ENCODE measurements around the gene SCN3A.

SCN3A gene

GRCh38 chr2:165112789-165113188, 91.1 kb downstream of the SCN3A start:
- TF ChIP-seq CTCF (IDR thresholded peaks at IDR 0.05; ENCODE audit: borderline replicate concordance, control extremely low read depth, extremely low read depth, insufficient read depth, missing control alignments), result no peak
- in situ Hi-C loops (cut with MboI; ENCODE audit: low sequenced_read_pairs, unreplicated experiment), result no loop called here
- no peak for DNase-seq (ENCODE audit: low spot score)

- in situ Hi-C loops (cut with MboI; ENCODE audit: low sequenced_read_pairs, unreplicated experiment), result no loop called here
- no peak for TF ChIP-seq CTCF (IDR thresholded peaks at IDR 0.05; ENCODE audit: borderline replicate concordance, control extremely low read depth, extremely low read depth, insufficient read depth, missing control alignments)
- no peak for DNase-seq (ENCODE audit: low spot score)
Measured at GRCh38 chr2:165112133-165112573, 91.7 kb downstream of the SCN3A start.

- in situ Hi-C loops (cut with MboI; ENCODE audit: low sequenced_read_pairs, unreplicated experiment), result no loop called here
- DNase-seq (ENCODE audit: low spot score), result no peak
- TF ChIP-seq CTCF (IDR thresholded peaks at IDR 0.05; ENCODE audit: borderline replicate concordance, control extremely low read depth, extremely low read depth, insufficient read depth, missing control alignments), result no peak
Measured at GRCh38 chr2:165110394-165110793, 93.5 kb downstream of the SCN3A start.

- in situ Hi-C loops (cut with MboI; ENCODE audit: low sequenced_read_pairs, unreplicated experiment), result no loop called here
Measured at GRCh38 chr2:165109915-165110314, 93.9 kb downstream of the SCN3A start.

GRCh38 chr2:165105926-165106325, 97.9 kb downstream of the SCN3A start:
- in situ Hi-C loops (cut with MboI; ENCODE audit: low sequenced_read_pairs, unreplicated experiment), result no loop called here
- DNase-seq (ENCODE audit: low spot score), result no peak
- no peak for TF ChIP-seq CTCF (IDR thresholded peaks at IDR 0.05; ENCODE audit: borderline replicate concordance, control extremely low read depth, extremely low read depth, insufficient read depth, missing control alignments)

More at GRCh38 chr2:165109915-165110314, 93.9 kb downstream of the SCN3A start:
- no peak for DNase-seq (ENCODE audit: low spot score)
- TF ChIP-seq CTCF (IDR thresholded peaks at IDR 0.05; ENCODE audit: borderline replicate concordance, control extremely low read depth, extremely low read depth, insufficient read depth, missing control alignments), result no peak

GRCh38 chr2:165087933-165088901, 115.6 kb downstream of the SCN3A start:
- no peak for TF ChIP-seq CTCF (IDR thresholded peaks at IDR 0.05; ENCODE audit: borderline replicate concordance, control extremely low read depth, extremely low read depth, insufficient read depth, missing control alignments)
- DNase-seq (ENCODE audit: low spot score), result no peak

More at GRCh38 chr2:165087933-165088901, 115.6 kb downstream of the SCN3A start:
- in situ Hi-C loops (cut with MboI; ENCODE audit: low sequenced_read_pairs, unreplicated experiment), result no loop called here
